NK-92 treated with Interleukin-12 subunit alpha and Interleukin-12 subunit beta, amount 100 ng/mL, for 24 hours (cell line): ENCODE data around the gene CDC42BPA.
"Not testable (repeated sequence)": the region's sequence is repeated elsewhere in the genome, so short reads cannot be mapped to it uniquely, and the experiment has no call there.

Source experiments
- DNase-seq: peaks from one replicate; lab custom pipeline; 2025; lab: John Stamatoyannopoulos, UW

CDC42BPA gene

DNA sequence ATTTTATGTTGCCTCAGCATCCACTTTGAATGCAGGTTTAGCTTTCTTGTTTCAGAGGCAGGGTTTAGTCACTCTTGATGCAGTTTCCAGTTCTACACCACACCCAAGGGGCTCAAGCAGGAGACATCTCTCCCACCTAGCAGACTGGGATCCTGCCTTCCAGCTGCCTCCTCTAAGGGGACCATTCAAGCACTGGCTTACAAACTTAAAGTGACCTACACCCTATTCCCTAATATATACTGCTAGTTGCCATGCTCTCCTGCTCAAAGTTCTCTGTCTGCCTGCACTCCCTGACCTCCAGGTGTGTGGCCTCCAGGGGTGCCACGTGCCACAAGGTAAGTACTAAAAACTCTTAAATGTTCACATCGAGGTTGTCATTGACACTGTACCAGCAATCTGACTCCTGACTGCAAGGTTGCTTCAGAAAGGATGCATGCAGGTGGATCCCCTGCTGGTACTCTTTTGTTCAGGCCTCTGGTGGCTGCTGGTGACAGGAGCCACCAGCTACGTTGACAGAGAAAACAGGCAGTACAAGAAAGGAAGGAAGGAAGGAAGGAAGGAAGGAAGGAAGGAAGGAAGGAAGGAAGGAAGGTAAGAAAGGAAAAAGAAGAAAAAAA, 192.3 kb downstream of the CDC42BPA start:
- DNase-seq, result no peak

DNA sequence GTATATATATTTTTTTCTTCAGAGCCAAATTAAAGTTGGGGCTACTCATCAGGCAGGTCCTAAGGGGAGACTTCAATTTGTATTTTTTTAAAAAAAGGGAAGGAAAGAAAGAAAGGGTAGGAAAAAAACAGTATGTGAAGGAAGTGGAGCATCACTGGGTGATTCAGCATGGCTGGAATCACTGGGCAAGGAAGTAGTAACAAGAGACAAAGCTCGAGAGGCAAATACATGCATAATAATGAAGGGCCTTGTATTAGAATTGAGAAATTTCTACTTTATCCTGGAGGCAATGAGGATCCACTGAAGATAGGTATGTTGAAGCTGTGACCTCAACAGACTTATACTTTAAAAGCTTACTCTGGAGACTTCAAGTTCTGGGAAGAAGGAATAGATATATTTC, 193.8 kb downstream of the CDC42BPA start:
- DNase-seq, result no peak

- DNase-seq, result no peak
These were observed 197.5 kb downstream of the CDC42BPA start for GRCh38 chr1:227120826-227121225.

DNA sequence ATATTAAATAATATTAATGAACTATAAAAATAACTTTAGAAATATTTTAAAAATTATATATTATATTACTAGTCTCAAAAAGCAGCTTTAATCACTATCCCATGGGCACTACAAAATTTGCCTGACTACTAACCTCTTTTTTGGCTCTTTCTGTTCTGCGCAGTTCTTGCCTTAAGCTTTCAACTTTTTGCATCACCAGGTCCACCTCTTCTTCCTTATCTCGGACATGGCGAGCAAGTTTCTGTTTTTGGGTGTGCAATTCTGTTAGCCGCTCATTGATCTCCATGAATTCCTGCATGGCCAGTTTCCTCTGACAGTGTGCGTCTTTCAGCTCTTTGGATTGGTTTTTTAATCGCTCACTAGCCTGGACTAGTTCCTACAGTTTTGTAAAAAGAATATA, 205.8 kb downstream of the CDC42BPA start:
- no peak for DNase-seq

GRCh38 chr1:227111782-227112181, 206.5 kb downstream of the CDC42BPA start:
- no peak for DNase-seq

DNA sequence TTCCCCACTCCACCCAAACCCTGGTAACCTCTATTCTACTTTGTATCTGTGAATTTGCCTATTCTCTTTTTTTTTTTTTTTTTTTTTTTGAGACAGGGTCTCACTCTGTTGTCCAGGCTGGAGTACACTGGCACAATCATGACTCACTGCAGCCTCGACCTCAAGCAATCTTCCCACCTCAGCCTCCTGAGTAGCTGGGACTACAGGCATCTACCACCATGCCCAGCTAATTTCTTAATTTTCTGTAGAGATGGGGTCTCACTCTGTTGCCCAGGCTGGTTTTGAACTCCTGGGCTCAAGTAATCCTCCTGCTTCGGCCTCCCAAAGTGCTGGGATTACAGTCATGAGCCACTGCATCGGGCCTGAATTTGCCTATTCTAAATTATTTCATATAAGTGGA, 213.0 kb downstream of the CDC42BPA start:
- not testable (repeated sequence) for DNase-seq

GRCh38 chr1:227102056-227102455, 216.2 kb downstream of the CDC42BPA start:
- DNase-seq, result no peak

GRCh38 chr1:227094249-227094966, 223.9 kb downstream of the CDC42BPA start:
- DNase-seq, result no peak

- no peak for DNase-seq
These were observed 225.0 kb downstream of the CDC42BPA start for GRCh38 chr1:227093309-227093708.

- DNase-seq, result no peak
These were observed 226.2 kb downstream of the CDC42BPA start for GRCh38 chr1:227092069-227092468.

- DNase-seq, result no peak
These were observed 231.7 kb downstream of the CDC42BPA start for GRCh38 chr1:227086636-227087035.

DNA sequence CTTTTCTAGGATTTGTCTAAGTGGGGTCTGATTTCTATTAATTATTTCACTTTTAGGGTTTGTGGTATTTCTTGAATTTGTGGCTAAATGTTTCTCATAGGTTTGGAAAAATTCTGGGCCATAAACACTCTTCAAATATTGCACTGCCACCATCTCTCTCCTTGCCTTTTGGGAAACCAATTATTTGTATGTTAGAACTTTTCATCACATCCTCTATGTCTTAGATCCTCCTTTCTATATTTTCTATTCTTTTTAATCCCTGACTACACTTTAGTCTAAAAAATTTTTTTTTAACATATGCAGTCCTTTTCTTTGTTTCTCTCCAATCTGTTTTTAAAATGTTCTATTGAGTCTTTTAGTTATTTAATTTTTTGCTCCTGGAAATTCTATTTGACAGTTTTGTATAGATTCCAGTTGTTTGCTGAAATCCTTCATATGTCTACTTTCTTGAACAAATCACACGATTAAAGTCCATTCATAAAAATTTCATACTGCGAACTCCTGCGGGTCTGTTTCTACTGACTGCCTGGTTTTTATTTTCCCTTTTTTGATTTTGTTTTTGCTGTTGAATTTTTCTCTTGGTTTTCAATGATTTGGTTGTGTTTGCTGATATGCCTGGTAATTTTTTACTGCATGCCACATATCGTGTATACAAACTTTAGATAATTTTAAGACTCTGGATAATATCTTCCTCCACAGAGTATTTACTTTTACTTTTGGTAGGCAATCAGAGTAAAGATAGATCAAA, 235.1 kb downstream of the CDC42BPA start:
- no peak for DNase-seq

- no peak for DNase-seq
These were observed 240.5 kb downstream of the CDC42BPA start for GRCh38 chr1:227077783-227078182.

GRCh38 chr1:227073786-227074185, 244.5 kb downstream of the CDC42BPA start:
- DNase-seq, result no peak

GRCh38 chr1:227072991-227073390, 245.3 kb downstream of the CDC42BPA start:
- DNase-seq, result no peak

- no peak for DNase-seq
These were observed 246.3 kb downstream of the CDC42BPA start for GRCh38 chr1:227071895-227072587.

GRCh38 chr1:227070638-227071285, 247.5 kb downstream of the CDC42BPA start:
- no peak for DNase-seq

GRCh38 chr1:227069490-227069889, 248.8 kb downstream of the CDC42BPA start:
- DNase-seq, result no peak

- no peak for DNase-seq
These were observed 249.4 kb downstream of the CDC42BPA start for GRCh38 chr1:227068883-227069282.

- DNase-seq, result no peak
These were observed 251.3 kb downstream of the CDC42BPA start for GRCh38 chr1:227066999-227067398.

DNA sequence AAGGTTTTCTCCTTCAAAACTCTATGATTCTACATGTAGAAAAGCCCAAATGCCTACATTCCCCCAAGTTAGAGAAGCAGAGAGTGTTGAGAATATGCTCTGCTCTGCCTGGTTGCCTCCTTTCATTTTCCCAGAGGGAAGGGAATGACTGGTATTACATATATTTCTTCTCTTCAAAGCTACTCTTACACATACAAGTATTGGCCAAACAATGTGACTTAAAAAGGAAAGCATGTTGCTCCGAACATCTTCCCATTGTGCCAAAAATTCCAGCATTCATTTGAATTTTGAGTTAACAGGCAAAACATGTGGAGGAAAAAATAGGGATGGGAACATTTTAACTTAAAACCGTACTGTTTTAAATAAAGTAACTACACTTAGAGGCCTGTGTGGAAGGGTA, 253.0 kb downstream of the CDC42BPA start:
- no peak for DNase-seq

GRCh38 chr1:227062306-227062705, 256.0 kb downstream of the CDC42BPA start:
- DNase-seq, result no peak
